H1 (cell line): ENCODE data around the gene GNA12. TPM values are rescaled to one million over a fixed set of nuclear protein-coding genes. Genes with fewer than 3 reads are reported as not detected.

Source experiments
- CTCF ChIA-PET: fragments of 300-600 bp; sonication (Branson Sonifier 250); formaldehyde crosslinking; loops from one replicate; lab custom pipeline; 2021; ENCODE audit not compliant: partially characterized antibody; lab: Charles Lee
- POLR2A ChIA-PET: fragments of 300-600 bp; sonication (Branson Sonifier 250); formaldehyde crosslinking; loops from one replicate; lab custom pipeline; 2021; ENCODE audit warnings: inconsistent platforms; ENCODE audit not compliant: partially characterized antibody; lab: Charles Lee
- DNase-seq, 2 experiments: peaks; one replicate each; pipeline versions ENCODE4 v3.0.0 to v3.0.0-alpha.2; 2010 to 2022; ENCODE audit warnings: low spot score in 2 of 2, low read depth in 1 of 2, mixed read lengths in 1 of 2
- FAIRE-seq: peaks from 2 replicates; lab custom pipeline; 2011; peaks lifted over from hg19 to GRCh38; lab: Jason Lieb, UNC
- H2AFZ ChIP-seq: 2 replicates; pipeline ENCODE4 v1.8.1; 2012; ENCODE audit warnings: low read length, inconsistent platforms
- H2AK5ac ChIP-seq: 2 replicates; pipeline ENCODE4 v1.6.1; 2013; ENCODE audit warnings: low read depth, low read length
- H2BK120ac ChIP-seq: replicated peaks from 2 replicates; pipeline ENCODE3; 2013; ENCODE audit warnings: low read depth, low read length, inconsistent platforms
- H2BK12ac ChIP-seq: 2 replicates; pipeline ENCODE4 v1.6.1; 2013; ENCODE audit warnings: low read depth, low read length
- H2BK15ac ChIP-seq: 2 replicates; pipeline ENCODE4 v1.6.1; 2013; ENCODE audit warnings: low read length
- H2BK20ac ChIP-seq: 2 replicates; pipeline ENCODE4 v1.6.1; 2013; ENCODE audit warnings: low read length
- H2BK5ac ChIP-seq: 2 replicates; pipeline ENCODE4 v1.6.1; 2013; ENCODE audit warnings: low read depth, low read length
- H3K14ac ChIP-seq: 2 replicates; pipeline ENCODE4 v1.6.1; 2013; ENCODE audit warnings: inconsistent platforms; ENCODE audit not compliant: insufficient read length
- H3K18ac ChIP-seq: 2 replicates; pipeline ENCODE4 v1.6.1; 2013; ENCODE audit warnings: low read length; ENCODE audit errors: extremely low read depth
- H3K23ac ChIP-seq: 2 replicates; pipeline ENCODE4 v1.6.1; 2013; ENCODE audit warnings: inconsistent platforms; ENCODE audit not compliant: insufficient read length
- H3K23me2 ChIP-seq: 2 replicates; pipeline ENCODE4 v1.6.1; 2013; ENCODE audit warnings: low read depth, low read length
- H3K27ac ChIP-seq: 2 replicates; pipeline ENCODE4 v1.6.1; 2011; ENCODE audit warnings: low read depth, low read length, inconsistent platforms
- H3K27me3 ChIP-seq, 4 experiments: replicated peaks in 1 of 4; 1 replicate in 1 of 4; 2 replicates in 3 of 4; pipeline versions ENCODE4 v1.6.1 to v1.8.1; 2011 to 2013; ENCODE audit warnings: low read length in 3 of 4, mild to moderate bottlenecking in 3 of 4, inconsistent platforms in 2 of 4, mixed read lengths in 2 of 4, moderate library complexity in 1 of 4; ENCODE audit not compliant: control insufficient read depth in 3 of 4, insufficient read depth in 3 of 4; ENCODE audit errors: extremely low read depth in 1 of 4
- H3K36me3 ChIP-seq, 4 experiments: 2 replicates each; pipeline versions ENCODE4 v1.6.1 to v1.8.1; 2011 to 2013; ENCODE audit warnings: mild to moderate bottlenecking in 4 of 4, low read length in 3 of 4, moderate library complexity in 2 of 4, control low read depth in 1 of 4, inconsistent platforms in 1 of 4; ENCODE audit not compliant: insufficient read depth in 4 of 4, control insufficient read depth in 2 of 4
- H3K4ac ChIP-seq: replicated peaks from 2 replicates; pipeline ENCODE3; 2013; ENCODE audit warnings: low read length, low read depth, mixed read lengths, inconsistent platforms; ENCODE audit not compliant: insufficient read length
- H3K4me1 ChIP-seq, 4 experiments: replicated peaks in 1 of 4; 1 replicate in 1 of 4; 2 replicates in 3 of 4; pipeline versions ENCODE4 v1.6.1 to v1.8.1; 2011 to 2013; ENCODE audit warnings: low read length in 3 of 4, inconsistent platforms in 2 of 4, mixed read lengths in 1 of 4; ENCODE audit not compliant: insufficient read depth in 4 of 4, control insufficient read depth in 3 of 4
- H3K4me2 ChIP-seq, 2 experiments: 2 replicates each; pipeline versions ENCODE4 v1.6.1 to v1.8.1; 2011 to 2013; ENCODE audit warnings: low read depth in 2 of 2, low read length in 2 of 2, control low read depth in 1 of 2, inconsistent platforms in 1 of 2, mild to moderate bottlenecking in 1 of 2; ENCODE audit not compliant: insufficient read depth in 1 of 2
- H3K4me3 ChIP-seq, 4 experiments: fragments of 200-600, 300-600 bp in 1 of 4; sonication (generic), shearing (Covaris generic), sonication (Bioruptor Twin) in 1 of 4; 2 replicates each; pipeline versions ENCODE4 v1.5.1 to v1.8.1; 2011 to 2016; ENCODE audit warnings: low read length in 4 of 4, low read depth in 3 of 4, control low read depth in 2 of 4, inconsistent platforms in 2 of 4, mild to moderate bottlenecking in 2 of 4, mixed read lengths in 1 of 4, moderate library complexity in 1 of 4; ENCODE audit not compliant: insufficient read depth in 2 of 4; ENCODE audit errors: extremely low read depth in 1 of 4
- H3K56ac ChIP-seq: replicated peaks from 2 replicates; pipeline ENCODE3; 2013; ENCODE audit warnings: low read depth, mild to moderate bottlenecking, mixed read lengths, low read length, inconsistent platforms; ENCODE audit not compliant: insufficient read length
- H3K79me1 ChIP-seq: 2 replicates; pipeline ENCODE4 v1.6.1; 2013; ENCODE audit warnings: low read depth, low read length, control low read depth
- H3K79me2 ChIP-seq, 2 experiments: 2 replicates each; pipeline versions ENCODE4 v1.6.1 to v1.8.1; 2012 to 2013; ENCODE audit warnings: low read length in 2 of 2, mild to moderate bottlenecking in 2 of 2, inconsistent platforms in 1 of 2; ENCODE audit not compliant: insufficient read depth in 2 of 2, control insufficient read depth in 1 of 2
- H3K9ac ChIP-seq, 4 experiments: replicated peaks in 1 of 4; 1 replicate in 1 of 4; 2 replicates in 3 of 4; pipeline versions ENCODE4 v1.6.1 to v1.8.1; 2011 to 2013; ENCODE audit warnings: low read depth in 3 of 4, low read length in 3 of 4, control low read depth in 2 of 4, mild to moderate bottlenecking in 2 of 4, moderate library complexity in 2 of 4, inconsistent platforms in 1 of 4; ENCODE audit errors: extremely low read depth in 1 of 4
- H3K9me3 ChIP-seq, 2 experiments: 2 replicates each; pipeline versions ENCODE4 v1.6.1 to v1.8.1; 2012 to 2013; ENCODE audit warnings: mild to moderate bottlenecking in 2 of 2, moderate library complexity in 2 of 2, control low read depth in 1 of 2, inconsistent platforms in 1 of 2, low read depth in 1 of 2, low read length in 1 of 2, mixed read lengths in 1 of 2; ENCODE audit not compliant: insufficient read depth in 2 of 2
- H4K20me1 ChIP-seq, 2 experiments: replicated peaks in 1 of 2; 2 replicates each; pipeline versions ENCODE3 to v1.8.1; 2011 to 2013; ENCODE audit warnings: inconsistent platforms in 2 of 2, low read length in 2 of 2, mild to moderate bottlenecking in 1 of 2; ENCODE audit not compliant: insufficient read depth in 2 of 2, control insufficient read depth in 1 of 2
- H4K5ac ChIP-seq: 2 replicates; pipeline ENCODE4 v1.6.1; 2013; ENCODE audit warnings: low read length, low read depth, mixed read lengths, inconsistent platforms; ENCODE audit not compliant: insufficient read length
- H4K8ac ChIP-seq: 2 replicates; pipeline ENCODE4 v1.8.0; 2013; ENCODE audit warnings: mild to moderate bottlenecking, moderate library complexity, low read length, inconsistent platforms; ENCODE audit not compliant: insufficient read depth; ENCODE audit errors: extremely low read depth
- H4K91ac ChIP-seq: replicated peaks from 2 replicates; pipeline ENCODE3; 2013; ENCODE audit warnings: low read length, mixed read lengths, inconsistent platforms; ENCODE audit not compliant: insufficient read length
- BRCA1 ChIP-seq: IDR thresholded peaks from 2 replicates; pipeline ENCODE4 v1.6.1; 2012; ENCODE audit warnings: low read depth, low read length, improper control_type of control experiment
- CBX8 ChIP-seq: fragments of 300-800, 300-1000 bp; sonication (generic); IDR thresholded peaks from 2 replicates; pipeline ENCODE4 v1.7.1; 2016; ENCODE audit warnings: low read depth, low read length, borderline replicate concordance
- CHD1 ChIP-seq: IDR thresholded peaks from 2 replicates; pipeline ENCODE4 v1.6.1; 2012; ENCODE audit warnings: low read depth, low read length, improper control_type of control experiment
- EZH2 ChIP-seq: fragments of 200-600 bp; sonication (generic); IDR thresholded peaks from 2 replicates; pipeline ENCODE4 v1.7.1; 2012; ENCODE audit warnings: low read depth, mild to moderate bottlenecking, moderate library complexity, low read length, inconsistent platforms; ENCODE audit not compliant: severe bottlenecking
- POLR2A ChIP-seq, 2 experiments: IDR thresholded peaks; 1 replicate in 1 of 2; 2 replicates in 1 of 2; pipeline ENCODE4 v1.6.1; 2011; ENCODE audit warnings: low read depth in 2 of 2, low read length in 2 of 2, mild to moderate bottlenecking in 2 of 2; ENCODE audit errors: control extremely low read depth in 1 of 2
- RBBP5 ChIP-seq: IDR thresholded peaks from 2 replicates; pipeline ENCODE4 v1.7.1; 2012; ENCODE audit warnings: low read depth, mild to moderate bottlenecking, inconsistent platforms, low read length, moderate library complexity, borderline replicate concordance
- RNF2 ChIP-seq: fragments of 200-900, 300-1000 bp; sonication (generic); IDR thresholded peaks from 2 replicates; pipeline ENCODE4 v1.7.1; 2016; ENCODE audit warnings: borderline replicate concordance, low read depth, mild to moderate bottlenecking, antibody characterized with exemption, low read length; ENCODE audit not compliant: poor library complexity, severe bottlenecking; ENCODE audit errors: missing control alignments
- TAF1 ChIP-seq: IDR thresholded peaks from 2 replicates; pipeline ENCODE4 v1.6.1; 2011; ENCODE audit warnings: mild to moderate bottlenecking, low read depth, low read length
- TAF7 ChIP-seq: optimal IDR thresholded peaks from 2 replicates; pipeline ENCODE3; 2011; ENCODE audit warnings: low read depth, mild to moderate bottlenecking, inconsistent platforms, low read length, moderate library complexity, borderline replicate concordance
- WGBS, 2 experiments: shearing (Covaris generic) in 1 of 2; methylation state at CpG; one replicate each; pipeline versions ENCODE4 v1.1.6 to v1.1.7; 2013 to 2015; ENCODE audit warnings: low lambda C conversion rate in 2 of 2, mixed read lengths in 2 of 2, inconsistent platforms in 1 of 2, low coverage in 1 of 2, missing lambda C conversion rate in 1 of 2; ENCODE audit not compliant: insufficient replicate concordance in 2 of 2, insufficient coverage in 1 of 2, insufficient read length in 1 of 2; ENCODE audit errors: extremely low coverage in 1 of 2, missing lambda C conversion rate in 1 of 2; 5-methylcytosine and 5-hydroxymethylcytosine counted together
- polyA plus RNA-seq, 7 experiments: library from polyadenylated mRNA; depleted of rRNA in 3 of 7; stranded (reverse) in 5 of 7; unstranded in 2 of 7; fragments of >200 nt in 5 of 7; fragments of 200-250 nt in 2 of 7; gene quantifications; 1 replicate in 5 of 7; 2 replicates in 1 of 7; 4 replicates in 1 of 7; pipeline versions ENCODE4 v1.2.1 to v1.2.3, GENCODE V29; 2011 to 2013; ENCODE audit warnings: missing spikeins in 2 of 7, mixed read lengths in 2 of 7
- total RNA-seq: library from RNA; stranded (reverse); fragmentation: NEBNext Ultra II Directional; extraction: Animal tissue kit (Norgen Biotek cat#: 25700); gene quantifications from 2 replicates; pipeline ENCODE4 v1.2.1, GENCODE V29; 2021
- TF ChIP-seq, protein P1 (sequence below): IDR thresholded peaks from 2 replicates; pipeline ENCODE4 v1.6.1; 2012; ENCODE audit warnings: inconsistent platforms

GNA12 gene
- total and polyA plus RNA-seq, 2 of the 8 experiments (the other 6 are each of a cell fraction or from before 2014, with no cell fraction given): 96.5 to 109 TPM

DNA sequence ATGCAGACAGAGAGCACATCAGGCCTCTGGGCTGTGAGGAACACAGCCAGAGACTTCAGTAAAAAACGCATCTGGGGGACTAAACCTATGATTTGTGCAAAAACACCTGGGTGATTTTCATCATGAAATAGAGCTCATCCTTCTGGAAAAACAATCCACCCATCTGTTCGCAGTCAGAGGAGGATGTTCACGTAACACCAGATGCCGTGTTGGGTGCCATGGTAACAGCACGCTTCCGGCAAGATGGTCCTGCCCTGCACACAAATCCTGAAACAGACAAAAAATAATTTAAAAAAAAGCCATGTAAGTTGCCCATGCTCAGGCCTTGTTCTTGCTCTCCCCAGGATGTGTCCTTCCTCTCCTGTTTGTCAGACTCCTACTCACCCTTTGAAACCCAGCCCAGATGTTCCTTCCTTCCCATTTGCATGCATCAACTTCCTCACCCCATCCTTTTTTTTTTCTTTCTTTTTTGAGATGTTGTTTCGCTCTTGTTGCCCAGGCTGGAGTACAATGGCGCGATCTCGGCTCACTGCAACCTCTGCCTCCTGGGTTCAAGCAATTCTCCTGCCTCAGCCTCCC, 28.3 kb upstream of the GNA12 start:
- H3K23ac ChIP-seq: no peak overlapping the region
- no peak overlapping the region for H4K91ac ChIP-seq
- H4K20me1 ChIP-seq: no peaks in the 10 kb centered on the region
- 92% methylated on average over 10 of the region's 10 CpGs; no CpG with 5 or more reads in 1 of the 2 experiments for WGBS, 2 experiments
- no peaks in the 10 kb centered on the region for H3K79me2 ChIP-seq
- no peak overlapping the region for H3K27ac ChIP-seq
- peaks cover 0 to 19% (median 8%) of the 10 kb centered on the region in 4 experiments; a peak in 6 of 7 replicates for H3K4me1 ChIP-seq
- no peaks in the 10 kb centered on the region for H3K23me2 ChIP-seq
- no peaks in the 10 kb centered on the region for H3K27me3 ChIP-seq
- H3K56ac ChIP-seq: no peak overlapping the region
- ChIA-PET POLR2A (interaction anchor here (0.7 to 1.5 kb wide), 5 partner anchors 8 to 530 kb away, joined by 3 to 4 read pairs (median 3); no protein-coding TSS in a partner anchor), CTCF (interaction anchor here (0.8 to 1.3 kb wide), 2 partner anchors 14 to 288 kb away, joined by 3 read pairs; no protein-coding TSS in a partner anchor)
- no peak overlapping the region for H3K4ac ChIP-seq
- no peak for TF ChIP-seq RBBP5
- TF ChIP-seq RNF2: no peak
- no peak for TF ChIP-seq POLR2A (IDR thresholded peaks at IDR 0.05; ENCODE audit: control extremely low read depth in 1 of 2, low read depth in 2 of 2, low read length in 2 of 2)
- no peak for TF ChIP-seq BRCA1
- TF ChIP-seq CHD1: no peak
- no peak for TF ChIP-seq TAF7
- TF ChIP-seq TAF1: no peak
- TF ChIP-seq, protein P1, sequence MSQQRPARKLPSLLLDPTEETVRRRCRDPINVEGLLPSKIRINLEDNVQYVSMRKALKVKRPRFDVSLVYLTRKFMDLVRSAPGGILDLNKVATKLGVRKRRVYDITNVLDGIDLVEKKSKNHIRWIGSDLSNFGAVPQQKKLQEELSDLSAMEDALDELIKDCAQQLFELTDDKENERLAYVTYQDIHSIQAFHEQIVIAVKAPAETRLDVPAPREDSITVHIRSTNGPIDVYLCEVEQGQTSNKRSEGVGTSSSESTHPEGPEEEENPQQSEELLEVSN: no peak
- no peak for TF ChIP-seq CBX8
- no peak for TF ChIP-seq EZH2
- TF ChIP-seq, all 59 proteins: peak for 0
- no peak overlapping the region for H4K5ac ChIP-seq
- no peak overlapping the region for H4K8ac ChIP-seq
- no peak overlapping the region for H2BK120ac ChIP-seq
- no peak for FAIRE-seq
- H2BK20ac ChIP-seq: no peak overlapping the region
- no peak overlapping the region for H3K9ac ChIP-seq
- no peak overlapping the region for H3K4me2 ChIP-seq
- no peak overlapping the region for H2AK5ac ChIP-seq
- DNase-seq: no peak
- H2BK12ac ChIP-seq: no peak overlapping the region
- no peak overlapping the region for H3K4me3 ChIP-seq
- H2BK5ac ChIP-seq: no peak overlapping the region; the same call in 1 of the 2 replicates
- H2BK15ac ChIP-seq: no peak overlapping the region
- H3K79me1 ChIP-seq: no peaks in the 10 kb centered on the region; the same call in 1 of the 2 replicates
- H3K36me3 ChIP-seq: no peaks in the 10 kb centered on the region
- H3K14ac ChIP-seq: no peak overlapping the region
- no peaks in the 10 kb centered on the region for H3K9me3 ChIP-seq
- H3K18ac ChIP-seq: no peak overlapping the region
- no peak overlapping the region for H2AFZ ChIP-seq
